ENCODE data around the gene NUPR1.
"Not testable (repeated sequence)": the region's sequence is repeated elsewhere in the genome, so short reads cannot be mapped to it uniquely, and the experiment has no call there.

The NUPR1 gene, protein sequence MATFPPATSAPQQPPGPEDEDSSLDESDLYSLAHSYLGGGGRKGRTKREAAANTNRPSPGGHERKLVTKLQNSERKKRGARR

DNA sequence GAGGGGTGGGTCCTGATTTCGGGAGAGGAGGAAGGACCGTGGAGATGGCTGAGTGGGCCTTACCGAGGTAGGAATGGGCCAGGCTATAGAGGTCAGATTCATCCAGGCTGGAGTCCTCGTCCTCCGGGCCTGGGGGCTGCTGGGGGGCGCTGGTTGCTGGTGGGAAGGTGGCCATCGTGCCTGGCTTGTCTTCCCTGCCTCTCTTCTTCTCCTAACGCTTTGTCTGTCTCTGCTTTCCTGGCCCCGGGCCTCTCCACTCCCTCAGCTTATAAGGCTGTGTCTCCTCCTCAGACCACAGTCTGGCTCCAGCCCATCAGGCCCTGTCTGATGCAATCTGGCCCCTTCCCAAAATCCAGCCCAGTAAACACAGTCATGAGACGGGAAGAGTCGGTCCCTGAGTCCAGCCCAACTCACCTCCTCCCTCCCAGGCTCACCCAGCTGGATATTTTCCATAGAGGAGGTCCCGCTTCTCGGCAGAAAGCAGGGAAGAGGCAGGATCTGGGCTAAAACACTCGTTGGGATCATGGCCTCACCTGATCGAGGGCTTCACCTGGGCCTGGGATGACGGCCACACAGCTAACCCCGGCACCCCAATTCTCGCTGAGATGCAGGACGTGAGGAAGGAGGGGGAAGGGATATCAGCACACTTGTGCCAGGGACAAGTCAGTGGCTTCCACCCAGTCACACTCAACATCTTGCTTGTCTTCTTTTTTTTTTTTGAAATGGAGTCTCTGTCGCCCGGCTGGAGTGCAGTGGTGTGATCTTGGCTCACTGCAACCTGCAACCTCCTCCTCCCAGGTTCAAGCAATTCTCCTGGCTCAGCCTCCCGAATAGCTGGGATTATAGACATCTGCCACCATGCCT, at the start of gene NUPR1:
NUPR1 (minus strand) TSS at position 242 of the 864 bp plus-strand sequence; CDS start at position 175, 67 bp downstream.
- no peak for DNase-seq

DNA sequence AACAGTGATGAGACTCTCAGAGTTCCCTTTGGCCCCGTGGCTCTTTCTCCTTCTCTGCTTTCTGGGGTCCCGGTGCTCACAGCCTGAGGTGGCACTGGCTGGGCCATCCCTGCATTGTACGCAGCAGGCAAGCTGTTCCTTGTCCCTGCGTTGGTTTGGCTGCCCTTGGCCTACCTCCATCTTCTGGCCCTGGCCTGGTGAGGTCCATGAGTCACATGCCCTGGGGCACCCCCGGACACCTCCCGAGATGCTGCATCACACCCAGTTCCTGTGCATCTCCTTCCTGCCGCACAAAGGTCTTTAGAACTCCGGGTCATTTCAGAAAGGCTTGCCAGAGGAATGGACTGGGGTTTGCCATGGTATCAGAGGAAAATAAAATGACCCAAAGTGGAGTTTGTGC, 48.6 kb upstream of the NUPR1 start:
- DNase-seq = no peak

DNA sequence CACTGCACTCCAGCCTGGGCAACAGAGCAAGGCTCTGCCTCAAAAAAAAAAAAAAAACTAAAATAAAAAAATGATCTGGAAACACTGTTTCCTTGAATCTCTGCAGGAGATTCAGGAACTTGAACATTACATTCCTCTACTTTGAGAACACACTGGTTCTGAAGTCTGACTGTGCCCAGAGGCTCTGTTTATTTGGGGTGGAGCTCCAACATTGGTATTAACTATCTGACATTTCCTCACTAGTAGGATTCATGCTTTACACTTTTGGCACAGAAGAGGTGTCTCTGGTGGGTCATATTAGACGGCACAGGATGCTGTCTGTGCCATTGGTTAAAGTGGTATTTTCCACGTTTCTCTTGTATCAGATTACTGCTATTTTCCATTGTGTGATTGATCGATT, 47.7 kb upstream of the NUPR1 start:
- DNase-seq = no peak

DNA sequence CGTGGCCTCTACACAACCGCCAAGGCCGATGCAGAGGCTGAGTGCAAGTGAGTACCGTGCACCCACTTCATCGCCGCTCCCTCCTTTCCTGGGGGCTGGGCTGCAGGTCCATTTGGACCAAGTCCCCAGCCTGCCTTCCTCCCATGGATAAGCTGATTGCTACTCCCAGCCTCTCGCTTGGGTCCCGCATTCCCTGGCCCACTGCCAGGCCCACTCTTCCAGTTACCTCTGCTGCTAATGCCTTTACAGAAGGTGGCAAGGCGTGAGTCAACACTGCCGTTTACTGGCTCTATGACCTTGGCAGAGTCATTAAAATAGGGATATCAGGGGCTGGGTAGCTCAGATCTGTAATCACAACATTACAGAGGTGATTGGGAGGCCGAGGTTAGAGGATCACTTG, 46.9 kb upstream of the NUPR1 start:
- no peak for DNase-seq

DNA sequence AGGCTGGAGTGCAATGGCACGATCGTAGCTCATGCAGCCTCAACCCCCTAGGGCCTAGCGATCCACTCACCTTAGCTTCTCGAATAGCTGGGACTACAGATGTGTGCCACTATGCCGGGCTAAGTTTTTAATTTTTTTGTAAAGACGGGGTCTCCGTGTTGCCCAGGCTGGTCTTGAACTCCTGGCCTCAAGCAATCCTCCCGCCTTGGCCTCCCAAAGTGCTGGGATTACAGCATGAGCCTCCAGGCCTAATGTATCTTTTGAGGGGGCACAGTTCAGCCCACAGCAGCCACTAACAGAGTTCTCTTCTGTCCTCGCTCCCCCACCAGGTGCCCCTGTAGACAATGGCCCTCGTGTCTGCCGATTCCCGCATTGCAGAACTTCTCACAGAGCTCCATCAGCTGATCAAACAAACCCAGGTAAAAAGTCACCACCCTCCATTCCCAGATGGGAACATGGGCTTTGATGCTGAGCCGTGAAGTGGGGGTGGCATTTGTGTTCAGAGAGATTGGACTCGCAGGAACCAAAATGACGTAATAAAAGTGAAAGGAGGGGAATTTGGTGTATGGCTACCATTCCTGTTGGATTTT, 42.0 kb upstream of the NUPR1 start:
- DNase-seq = no peak

DNA sequence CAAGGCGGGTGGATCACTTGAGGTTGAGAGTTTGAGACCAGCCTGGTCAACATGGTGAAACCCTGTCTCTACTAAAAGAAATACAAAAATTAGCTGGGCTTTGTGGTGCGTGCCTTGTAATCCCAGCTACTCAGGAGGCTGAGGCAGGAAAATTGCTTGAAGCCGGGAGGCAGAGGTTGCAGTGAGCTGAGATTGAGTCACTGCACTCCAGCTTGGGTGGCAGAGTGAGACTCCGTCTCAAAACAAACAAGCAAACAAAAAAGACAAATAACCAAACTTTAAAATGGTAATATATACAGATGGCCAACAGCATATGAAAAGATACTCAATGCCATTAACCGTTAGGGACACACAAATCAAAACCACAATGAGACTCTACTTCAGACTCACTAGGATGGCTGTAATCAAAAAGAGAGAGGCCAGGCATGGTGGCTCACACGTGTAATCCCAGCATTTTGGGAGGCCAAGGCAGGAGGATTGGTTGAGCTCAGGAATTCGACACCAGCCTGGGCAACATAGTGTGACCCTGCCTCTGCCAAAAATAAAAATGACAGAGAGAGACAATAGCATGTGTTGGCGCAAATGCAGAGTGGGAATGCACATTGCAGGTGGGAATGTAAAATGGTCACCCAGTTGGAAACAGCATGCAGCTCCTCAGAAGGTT, 36.8 kb upstream of the NUPR1 start:
- no peak for DNase-seq

DNA sequence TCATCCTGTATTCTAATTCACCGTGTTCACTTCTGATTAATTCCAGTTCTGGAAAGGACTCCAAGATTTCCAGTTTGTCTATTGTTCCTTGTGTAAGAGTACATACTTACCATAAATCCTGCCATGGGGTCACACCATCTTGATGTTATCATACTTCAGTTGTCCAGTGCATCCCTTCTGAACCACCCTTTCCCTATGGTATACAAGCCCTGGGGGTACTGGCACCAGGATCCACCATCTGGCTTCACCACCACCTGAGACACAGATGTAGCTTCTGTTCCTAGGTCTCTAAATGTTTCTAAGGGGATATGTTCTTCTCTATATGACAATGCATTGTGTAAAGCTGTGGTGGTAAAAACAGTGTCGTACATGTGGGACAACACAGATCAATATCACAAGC, 36.2 kb upstream of the NUPR1 start:
- no peak for DNase-seq

DNA sequence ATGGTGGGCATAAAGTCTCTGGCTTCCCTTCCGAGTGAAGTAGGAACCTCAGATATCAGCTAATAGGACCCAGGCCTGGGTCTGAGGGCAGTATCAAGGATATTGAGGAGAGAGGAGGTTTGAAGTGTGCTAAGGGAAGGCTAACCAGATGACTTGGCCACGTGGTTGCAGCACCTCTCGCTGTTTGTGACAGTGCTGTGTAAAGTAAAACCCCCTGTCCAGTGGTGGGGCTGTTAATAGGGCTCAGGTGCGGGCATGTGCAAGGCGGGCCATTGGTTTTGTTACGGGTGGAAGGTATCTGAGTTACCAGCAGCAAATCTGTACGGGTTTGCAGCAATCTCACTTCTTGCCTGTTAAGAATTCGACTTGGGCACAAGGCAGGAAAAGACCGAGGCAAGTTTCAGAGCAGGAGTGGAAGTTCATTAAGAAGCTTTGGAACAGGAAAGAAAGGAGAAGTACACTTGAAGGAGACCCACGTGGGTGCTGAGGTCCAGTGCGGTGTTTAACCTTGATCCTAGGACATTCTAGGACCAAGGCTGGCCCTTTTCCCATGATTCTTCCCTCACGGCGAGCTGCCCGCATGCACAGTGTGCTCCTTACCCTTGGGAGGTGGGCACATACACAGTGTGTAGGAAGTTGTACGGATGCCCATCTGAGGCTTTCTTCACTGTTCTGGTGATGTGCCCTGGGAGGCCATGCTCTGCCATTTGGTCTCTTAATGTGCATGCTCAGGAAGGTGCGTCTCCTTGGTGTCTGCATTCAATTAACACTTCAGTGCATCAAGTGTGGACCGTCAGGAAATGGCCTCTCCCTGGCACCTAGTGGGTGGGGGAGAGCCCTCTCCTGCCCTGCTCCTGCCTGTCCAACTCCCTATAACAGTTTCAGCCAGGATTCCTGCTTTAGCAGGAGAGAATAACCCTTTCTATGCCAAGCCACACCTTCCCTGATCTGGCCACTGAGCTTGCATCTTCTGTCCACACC, 35.3 kb upstream of the NUPR1 start:
- no peak for DNase-seq

DNA sequence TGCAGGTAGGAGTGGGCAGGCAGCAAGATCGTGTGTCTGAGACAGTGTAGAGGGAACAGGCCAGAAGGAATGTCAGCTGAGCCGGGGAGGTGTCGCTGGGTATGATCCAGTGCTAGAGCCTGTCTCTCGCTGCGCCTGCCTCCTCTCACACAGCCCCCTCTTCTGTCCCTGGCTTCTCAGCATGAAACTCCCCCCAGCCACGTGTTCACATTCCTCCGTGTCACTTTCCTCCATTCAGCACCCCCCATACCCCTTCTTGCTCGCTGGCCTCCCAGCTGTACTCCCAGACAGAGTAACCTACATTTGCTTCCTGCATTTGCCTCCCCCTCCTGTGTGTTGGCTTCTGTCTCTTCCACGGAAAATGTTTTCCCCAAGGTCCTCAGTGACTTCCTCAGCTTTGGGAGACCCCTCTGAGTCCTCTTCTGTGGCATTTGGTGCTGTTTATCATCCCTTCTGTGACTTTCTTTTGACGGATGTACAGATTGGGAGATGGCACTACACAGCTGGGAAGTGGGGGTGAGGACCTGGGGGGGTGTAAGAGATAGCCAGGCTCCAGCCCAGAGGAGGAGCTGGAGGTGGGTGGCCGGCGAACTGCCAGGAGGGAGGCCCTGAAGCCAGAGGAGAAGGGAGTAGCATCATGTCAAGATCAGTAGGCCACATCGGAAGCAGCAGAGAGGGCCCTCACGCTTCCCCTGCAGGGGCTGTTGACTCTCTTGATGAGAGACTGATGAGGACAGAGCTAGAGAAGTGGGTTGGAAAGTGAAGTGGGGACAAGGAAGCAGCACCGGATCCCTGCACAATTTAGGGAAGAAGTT, 34.1 kb upstream of the NUPR1 start:
- DNase-seq = no peak

DNA sequence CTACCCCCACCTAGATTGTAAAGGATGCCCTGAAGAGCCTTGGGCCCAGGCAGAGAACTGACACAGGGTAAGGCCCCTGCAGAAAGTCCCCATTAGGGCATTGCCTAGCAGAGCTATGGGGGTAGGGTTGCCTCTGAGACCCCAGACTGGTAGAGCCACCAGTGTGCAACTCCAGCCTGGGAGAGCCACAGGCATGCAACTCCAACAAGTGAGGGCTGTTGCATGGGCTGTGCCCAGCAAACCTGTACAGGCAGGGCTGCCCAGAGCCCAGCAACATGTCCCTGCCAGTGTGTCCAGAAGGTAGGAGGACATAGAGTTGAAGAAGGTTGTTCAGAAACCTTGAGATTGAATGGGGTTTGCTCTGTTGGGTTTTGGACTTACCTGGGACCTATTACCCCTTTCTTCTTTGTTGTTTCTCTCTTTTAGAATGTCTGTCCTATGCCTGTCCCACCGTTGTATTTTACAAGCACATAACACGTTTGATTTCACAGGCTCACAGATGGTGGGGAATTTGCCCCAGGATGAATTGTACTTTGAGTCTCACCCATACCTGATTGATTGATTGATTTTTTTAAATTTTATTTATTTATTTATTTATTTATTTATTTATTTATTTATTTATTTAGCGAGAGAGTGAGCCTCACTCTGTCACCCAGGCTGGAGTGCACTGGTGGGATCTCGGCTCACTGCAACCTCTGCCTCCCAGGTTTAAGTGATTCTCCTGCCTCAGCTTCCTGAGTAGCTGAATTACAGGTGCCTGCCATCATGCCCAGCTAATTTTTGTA, 31.4 kb upstream of the NUPR1 start:
- no peak for DNase-seq

DNA sequence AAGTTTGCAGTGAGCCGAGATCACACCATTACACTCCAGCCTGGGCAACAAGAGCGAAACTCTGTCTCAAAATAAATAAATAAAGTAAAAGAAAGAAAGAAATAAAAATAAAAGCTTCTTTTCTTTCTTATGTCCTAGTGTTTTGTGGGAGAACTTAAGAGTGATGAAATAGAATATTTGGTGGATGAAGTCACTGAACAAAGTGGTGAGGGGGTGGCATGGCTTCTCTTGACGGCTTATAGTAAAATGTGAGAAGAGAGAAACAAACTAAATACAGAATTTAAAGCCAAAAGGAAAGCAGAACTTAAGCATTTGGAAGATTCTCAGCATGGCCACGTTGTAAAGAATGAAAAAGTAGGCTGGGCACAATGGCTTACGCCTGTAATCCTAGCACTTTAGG, 30.2 kb upstream of the NUPR1 start:
- no peak for DNase-seq

DNA sequence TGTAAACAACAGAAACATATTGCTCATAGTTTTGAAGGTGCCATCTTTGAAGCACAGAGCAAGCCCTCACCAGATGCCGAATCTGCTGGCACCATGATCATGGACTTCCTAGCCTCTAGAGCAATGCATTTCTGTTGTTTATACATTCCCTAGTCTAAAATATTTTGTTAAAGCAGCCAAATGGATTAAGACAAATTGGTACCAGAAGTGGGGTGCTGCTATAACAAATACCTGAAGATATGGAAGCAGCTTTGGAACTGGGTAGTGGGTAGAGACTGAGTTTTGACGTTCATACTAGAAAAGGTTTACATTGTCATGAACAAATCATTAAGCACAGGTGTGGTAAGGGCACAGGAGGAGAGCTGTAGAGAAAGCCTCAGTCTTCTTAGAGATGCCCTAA, 28.5 kb upstream of the NUPR1 start:
- DNase-seq = no peak

DNA sequence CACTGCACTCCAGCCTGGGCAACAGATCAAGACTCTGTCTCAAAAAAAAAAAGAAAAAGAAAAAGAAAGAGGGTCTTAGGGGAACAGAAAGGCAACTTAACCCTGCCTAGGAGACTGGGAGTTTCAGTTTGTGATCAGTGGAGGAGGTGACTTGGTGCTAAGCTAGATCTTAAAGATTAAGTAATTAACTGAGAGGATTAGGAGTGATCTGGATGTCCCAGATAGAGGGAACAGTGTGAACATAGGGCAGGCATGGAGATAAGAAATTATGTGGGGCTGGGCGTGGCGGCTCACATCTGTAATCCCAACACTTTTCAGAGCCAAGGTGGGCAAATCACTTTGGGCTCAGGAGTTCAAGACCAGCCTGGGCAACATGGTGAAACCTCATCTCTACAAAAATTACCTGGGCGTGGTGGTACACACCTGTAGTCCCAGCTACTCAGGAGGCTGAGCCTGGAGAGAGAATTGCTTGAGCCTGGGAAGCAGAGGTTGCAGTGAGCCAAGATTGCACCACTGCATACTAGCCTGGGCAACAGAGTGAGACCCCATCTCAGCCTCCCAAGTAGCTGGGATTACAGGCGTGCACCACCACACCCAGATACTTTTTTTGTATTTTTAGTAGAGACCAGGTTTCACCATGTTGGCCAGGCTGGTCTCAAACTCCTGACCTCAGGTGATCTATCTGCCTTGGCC, 27.6 kb upstream of the NUPR1 start:
- DNase-seq = not testable (repeated sequence)

DNA sequence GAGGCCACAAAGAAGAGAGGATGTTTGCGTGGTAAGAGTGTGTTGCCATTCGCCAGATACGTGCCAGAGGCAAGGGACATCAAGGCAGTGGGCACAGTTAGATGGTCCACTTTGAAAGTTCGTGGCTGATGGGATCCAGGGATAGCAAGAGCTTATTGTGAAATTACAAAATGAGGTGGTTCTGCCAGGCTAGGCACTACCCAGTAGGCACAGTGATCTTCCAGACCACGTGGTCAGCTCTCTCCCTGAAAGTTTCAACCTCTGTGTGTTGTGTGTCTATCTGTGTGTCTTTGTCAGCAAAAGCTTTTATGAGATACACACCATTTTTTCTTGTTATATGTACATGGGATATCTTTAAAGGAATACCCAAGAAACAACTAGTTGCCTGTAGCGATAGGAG, 24.4 kb upstream of the NUPR1 start:
- no peak for DNase-seq

DNA sequence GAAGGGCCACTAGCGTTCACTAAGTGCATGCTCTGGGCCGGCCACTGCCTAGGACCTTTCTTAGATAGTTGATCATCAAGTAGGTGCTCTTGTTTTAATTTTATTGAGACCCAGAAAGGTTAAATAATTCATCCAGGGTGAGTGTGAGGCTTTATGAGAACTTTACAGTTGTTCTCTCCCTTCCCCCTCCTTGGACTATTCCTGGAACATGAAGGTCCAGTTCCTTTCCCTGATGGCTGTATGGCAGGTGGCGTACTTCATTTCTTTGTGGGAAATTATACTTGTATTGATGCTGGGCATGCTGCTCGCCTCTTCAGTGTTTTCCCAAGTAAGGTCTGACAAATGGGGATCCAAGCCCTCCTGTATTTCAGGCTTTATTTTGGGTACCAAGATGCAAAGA, 23.4 kb upstream of the NUPR1 start:
- DNase-seq = no peak

DNA sequence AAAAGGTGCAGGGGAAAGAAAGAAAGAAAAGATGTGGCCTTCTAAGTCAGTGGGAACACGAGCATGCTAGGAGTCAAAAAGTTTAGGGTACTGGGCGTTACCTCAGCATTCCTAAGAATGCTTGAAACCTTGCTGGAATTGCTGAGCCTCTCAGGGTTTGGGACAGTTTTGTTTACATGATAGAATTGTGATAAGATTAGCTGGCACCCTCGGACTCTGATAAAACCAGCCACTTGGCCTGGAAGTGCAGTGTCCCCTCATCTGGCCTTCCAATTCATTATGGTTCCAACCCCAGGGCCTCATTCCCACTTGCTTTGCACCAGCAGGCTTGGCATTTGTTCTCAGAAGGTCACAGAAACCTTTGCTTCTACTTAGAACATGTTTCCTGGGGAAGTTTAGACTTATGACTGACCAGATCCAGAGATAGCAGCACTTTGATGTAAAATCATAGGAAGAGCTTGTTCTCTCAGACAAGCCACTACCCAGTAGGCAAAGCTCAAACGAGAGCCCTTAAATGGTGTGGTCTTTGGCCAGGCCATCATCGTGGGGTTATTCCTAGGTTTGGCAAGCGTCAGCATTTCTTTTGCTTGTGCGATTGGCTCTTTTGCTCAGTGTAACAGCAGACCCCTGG, 22.9 kb upstream of the NUPR1 start:
- DNase-seq = no peak

DNA sequence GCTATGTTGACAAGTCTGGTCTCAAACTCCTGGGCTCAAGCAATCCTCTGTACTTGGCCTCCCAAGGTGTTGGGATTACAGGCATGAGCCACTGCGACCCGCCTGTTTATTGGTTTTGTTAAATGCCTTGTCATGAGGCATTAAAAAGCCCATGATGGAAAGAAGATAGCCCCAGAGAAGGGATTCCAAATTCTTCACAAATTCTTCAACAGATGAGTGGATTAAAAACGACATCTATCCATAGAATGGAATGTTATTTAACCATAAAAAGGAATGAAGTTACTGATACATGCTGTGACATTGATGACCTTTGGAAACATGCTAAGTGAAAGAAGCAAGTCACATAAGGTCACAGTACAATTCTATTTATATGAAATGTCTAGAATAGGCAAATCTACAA, 19.7 kb upstream of the NUPR1 start:
- no peak for DNase-seq

DNA sequence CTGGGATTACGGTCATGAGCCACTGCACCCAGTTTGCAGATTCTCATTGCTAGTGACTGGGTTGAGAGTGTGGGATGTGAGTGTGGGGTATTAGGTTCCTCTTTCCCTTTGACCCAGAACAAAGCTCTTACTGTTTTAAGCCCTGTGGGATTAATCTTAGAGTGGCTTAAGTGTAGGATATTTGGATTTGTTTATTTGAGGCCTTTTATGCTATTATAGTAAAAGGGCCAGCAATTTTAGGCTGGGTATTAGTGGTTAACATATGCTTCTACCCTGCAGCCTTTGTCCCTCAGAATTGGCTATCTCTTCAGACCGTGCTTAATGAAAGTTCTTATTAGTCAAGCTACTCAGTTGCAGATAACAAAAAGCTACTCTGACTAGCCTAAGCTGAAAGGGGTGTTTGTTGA, 18.1 kb upstream of the NUPR1 start:
- DNase-seq = no peak

DNA sequence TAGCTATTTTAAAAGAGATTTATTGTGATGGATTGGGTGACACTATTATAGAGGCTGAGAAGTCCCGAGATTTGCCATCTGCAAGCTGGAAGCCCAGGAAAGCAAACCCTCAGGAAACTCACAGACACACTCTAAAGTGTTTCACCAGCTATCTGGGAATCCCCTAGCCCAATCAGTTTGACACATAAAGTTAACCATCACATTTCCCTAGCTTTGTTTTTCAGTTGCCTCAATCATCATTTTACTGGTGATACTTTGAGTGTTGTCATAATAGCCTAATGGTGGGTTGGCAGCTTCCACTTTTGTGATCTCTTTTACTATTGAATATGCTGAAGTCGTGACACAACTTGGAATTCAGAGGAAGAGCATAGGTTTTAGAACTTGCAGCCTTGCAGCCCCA, 16.8 kb upstream of the NUPR1 start:
- DNase-seq = no peak

All from NCI-H748 treated with DMSO at 0.1 percent for 48 hours (cell line).